Liver (tissue), 3 donors: Measurements from ENCODE around the gene GBA2.

Experiments used
- ATF3 ChIP-seq: IDR thresholded peaks from 2 replicates; pipeline ENCODE4 v1.6.1; 2016; ENCODE audit warnings: antibody characterized with exemption
- CTCF ChIP-seq: fragments of 150-350 bp; IDR thresholded peaks from 2 replicates; pipeline ENCODE4 v1.5.1; 2017; ENCODE audit warnings: improper control_type of control experiment, low read depth, low read length; ENCODE audit not compliant: missing input control
- FOXA1 ChIP-seq: IDR thresholded peaks from 2 replicates; pipeline ENCODE4 v1.6.1; 2016; ENCODE audit warnings: antibody characterized with exemption
- HNF4G ChIP-seq: IDR thresholded peaks from 2 replicates; pipeline ENCODE4 v1.6.1; 2016; ENCODE audit warnings: antibody characterized with exemption
- MAX ChIP-seq: IDR thresholded peaks from 2 replicates; pipeline ENCODE4 v1.6.1; 2016; ENCODE audit warnings: antibody characterized with exemption
- RXRA ChIP-seq, 2 donors: IDR thresholded peaks; 2 replicates each; pipeline ENCODE4 v1.6.1; 2017 to 2018; ENCODE audit warnings: antibody characterized with exemption in 2 of 2, mild to moderate bottlenecking in 1 of 2
- SP1 ChIP-seq: IDR thresholded peaks from 2 replicates; pipeline ENCODE4 v1.6.1; 2018; ENCODE audit warnings: antibody characterized with exemption, mild to moderate bottlenecking
- TAF1 ChIP-seq: conservative IDR thresholded peaks from 2 replicates; pipeline ENCODE4 v1.6.1; 2016; ENCODE audit warnings: antibody characterized with exemption, mild to moderate bottlenecking
- donor health status: healthy.
- donor health status: healthy.

GRCh38 chr9:35723426-35723825, 25.6 kb downstream of the GBA2 start:
- TF ChIP-seq SP1 = no peak
- TF ChIP-seq CTCF = no peak
- no peak for TF ChIP-seq FOXA1
- TF ChIP-seq ATF3 = no peak
- TF ChIP-seq TAF1 = no peak
- TF ChIP-seq RXRA (IDR thresholded peaks at IDR 0.05) = no peak
- TF ChIP-seq MAX = no peak
- TF ChIP-seq HNF4G = no peak
